GM18907 (cell line): ENCODE measurements around the gene PPP2R3B.
"Not testable (repeated sequence)": the region's sequence is repeated elsewhere in the genome, so short reads cannot be mapped to it uniquely, and the experiment has no call there.

Experiments
- ATAC-seq: cut with Tn5 transposase; IDR thresholded peaks from one replicate; pipeline ENCODE4 v1.9.1; 2021; ENCODE audit warnings: mild to moderate bottlenecking, moderate library complexity; ENCODE audit not compliant: unreplicated experiment

Gene PPP2R3B

DNA sequence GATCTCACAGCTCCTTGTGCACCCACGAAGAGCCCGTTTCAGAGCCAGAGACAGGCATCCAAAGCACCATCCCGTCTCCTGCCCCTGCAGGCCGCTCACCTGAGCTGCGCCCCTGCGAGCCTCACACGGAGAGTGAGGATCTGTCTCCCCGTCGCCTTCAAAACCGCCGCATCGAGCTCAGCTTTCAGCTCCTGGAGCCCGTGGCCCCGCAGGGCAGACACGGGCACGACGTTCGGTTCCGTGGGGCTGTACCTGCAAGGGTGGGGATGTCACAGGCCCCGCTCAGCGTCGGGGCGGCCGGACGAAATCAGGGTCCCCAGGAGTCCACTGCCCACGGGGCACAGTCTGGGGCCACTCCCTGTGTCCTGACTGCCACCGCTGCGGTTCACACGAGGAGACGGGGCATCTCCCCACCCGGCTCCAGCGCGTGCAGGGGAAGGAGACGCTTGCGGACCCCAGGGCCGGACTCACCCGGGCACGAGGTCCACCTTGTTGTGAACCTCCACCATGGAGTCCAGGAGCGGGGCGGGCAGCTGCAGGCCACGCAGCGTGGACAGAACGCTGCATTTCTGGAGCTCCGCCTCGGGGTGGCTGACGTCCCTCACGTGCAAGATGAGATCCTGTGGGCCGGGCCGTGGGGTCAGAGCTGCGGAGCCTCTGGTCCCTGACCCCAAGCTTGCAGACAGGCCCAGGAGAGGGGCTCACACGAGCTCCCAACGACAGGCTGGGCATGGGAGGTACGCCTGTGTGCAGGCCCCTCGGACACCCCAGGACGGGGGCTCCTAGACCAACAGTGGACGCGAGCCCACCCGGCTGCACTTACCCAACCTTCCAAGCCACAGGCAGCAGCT lies 79.2 kb downstream of the PPP2R3B start:
- ATAC-seq, result no peak

- ATAC-seq, result not testable (repeated sequence)
Observed at GRCh38 chrX:306614-307251, 80.0 kb downstream of the PPP2R3B start.

- ATAC-seq, result not testable (repeated sequence)
Observed at GRCh38 chrX:305781-306613, 80.7 kb downstream of the PPP2R3B start.

DNA sequence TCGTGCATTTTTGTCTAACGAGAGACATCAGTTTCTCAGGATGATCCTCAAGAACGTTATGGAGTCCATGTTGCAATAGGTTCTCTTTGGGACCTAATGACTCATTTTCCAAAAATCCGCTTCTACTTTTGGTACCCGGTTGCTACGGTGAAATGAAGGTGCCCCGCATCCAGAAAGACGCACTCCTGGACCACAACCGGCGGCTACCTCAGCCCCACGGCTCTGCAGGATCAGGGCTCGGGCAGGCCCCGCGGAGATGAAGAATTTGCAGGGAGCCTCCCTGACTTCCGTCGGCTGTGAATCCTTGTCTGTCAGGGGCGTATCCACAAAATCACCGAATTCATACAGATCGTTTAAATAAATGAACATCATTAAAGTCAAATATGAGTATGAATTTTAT lies 83.7 kb downstream of the PPP2R3B start:
- ATAC-seq, result no peak

DNA sequence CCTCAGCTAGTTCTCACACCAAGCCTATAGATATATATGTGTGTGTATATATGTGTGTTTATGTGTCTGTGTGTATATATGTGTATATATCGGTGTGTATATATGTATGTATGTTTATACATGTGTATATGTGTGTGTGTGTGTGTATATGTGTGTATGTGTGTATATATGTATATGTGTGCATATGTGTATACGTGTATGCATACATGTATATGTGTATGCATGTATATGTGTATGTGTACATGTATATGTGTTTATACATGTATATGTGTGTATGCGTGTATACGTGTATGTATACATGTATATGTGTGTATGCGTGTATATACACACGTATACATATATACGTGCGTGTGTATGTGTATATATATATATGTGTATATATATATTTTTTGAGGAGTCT lies 86.4 kb downstream of the PPP2R3B start:
- ATAC-seq, result no peak

- ATAC-seq, result no peak
Observed at GRCh38 chrX:298993-299392, 87.7 kb downstream of the PPP2R3B start.

DNA sequence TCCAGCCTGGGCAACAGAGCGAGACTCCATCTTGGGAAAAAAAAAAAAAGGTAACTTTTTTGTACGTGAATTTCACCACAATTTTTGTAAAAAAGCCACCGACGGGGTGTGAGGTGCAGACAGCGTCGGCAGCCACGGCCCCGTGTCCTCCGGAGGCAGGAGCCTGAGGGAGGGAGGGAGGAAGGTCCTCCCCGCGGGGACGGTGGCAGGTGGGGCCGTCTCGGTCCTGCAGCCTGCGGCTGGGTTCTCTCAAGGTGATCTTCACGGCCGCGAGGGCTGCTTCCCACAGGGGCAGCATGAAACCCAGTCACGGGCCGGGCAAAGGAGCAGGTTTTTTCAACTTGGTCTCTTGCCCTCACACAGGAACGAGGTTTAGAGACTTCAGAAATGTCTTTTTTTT lies 91.6 kb downstream of the PPP2R3B start:
- ATAC-seq, result no peak

DNA sequence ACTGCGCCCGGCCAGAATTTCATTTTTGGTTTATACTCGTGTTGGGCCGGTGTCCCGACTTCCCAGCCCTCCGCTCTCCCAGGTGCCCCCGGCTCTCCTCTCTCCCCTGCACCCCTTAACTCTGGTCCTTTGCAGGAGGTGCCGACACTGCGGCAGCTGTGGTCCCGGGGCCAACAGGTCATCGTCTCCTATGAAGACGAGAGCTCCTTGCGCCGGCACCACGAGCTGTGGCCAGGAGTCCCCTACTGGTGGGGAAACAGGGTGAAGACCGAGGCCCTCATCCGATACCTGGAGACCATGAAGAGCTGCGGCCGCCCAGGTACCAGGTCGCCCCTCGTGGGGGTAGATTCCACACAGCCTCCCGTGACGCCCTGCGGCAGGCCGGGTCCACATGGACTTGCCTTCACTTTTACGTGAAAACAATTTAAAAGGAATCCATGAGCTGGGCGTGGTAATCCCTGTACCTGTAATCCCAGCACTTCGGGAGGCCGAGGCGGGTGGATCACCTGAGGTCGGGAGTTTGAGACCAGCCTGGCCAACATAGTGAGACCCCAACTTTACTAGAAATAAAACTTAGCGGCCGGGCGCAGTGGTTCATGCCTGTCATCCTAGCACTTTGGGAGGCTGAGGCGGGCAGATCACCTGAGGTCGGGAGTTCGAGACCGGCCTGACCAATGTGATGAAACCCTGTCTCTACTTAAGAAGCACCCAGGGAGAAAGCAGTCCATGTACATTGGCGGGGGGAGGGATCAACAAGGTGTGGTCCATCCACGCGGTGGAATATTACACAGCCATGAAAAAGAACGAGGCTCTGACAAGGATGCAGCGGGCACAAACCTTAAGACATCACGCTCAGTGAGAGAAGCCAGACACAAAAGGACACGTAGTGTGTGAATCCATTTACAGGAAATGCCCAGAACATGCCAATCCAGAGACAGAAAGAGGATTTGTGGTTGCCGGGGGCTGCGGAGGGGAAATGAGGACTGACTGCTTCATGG lies 93.5 kb downstream of the PPP2R3B start:
- no peak for ATAC-seq

GRCh38 chrX:291411-291901 lies 95.3 kb downstream of the PPP2R3B start:
- no peak for ATAC-seq

DNA sequence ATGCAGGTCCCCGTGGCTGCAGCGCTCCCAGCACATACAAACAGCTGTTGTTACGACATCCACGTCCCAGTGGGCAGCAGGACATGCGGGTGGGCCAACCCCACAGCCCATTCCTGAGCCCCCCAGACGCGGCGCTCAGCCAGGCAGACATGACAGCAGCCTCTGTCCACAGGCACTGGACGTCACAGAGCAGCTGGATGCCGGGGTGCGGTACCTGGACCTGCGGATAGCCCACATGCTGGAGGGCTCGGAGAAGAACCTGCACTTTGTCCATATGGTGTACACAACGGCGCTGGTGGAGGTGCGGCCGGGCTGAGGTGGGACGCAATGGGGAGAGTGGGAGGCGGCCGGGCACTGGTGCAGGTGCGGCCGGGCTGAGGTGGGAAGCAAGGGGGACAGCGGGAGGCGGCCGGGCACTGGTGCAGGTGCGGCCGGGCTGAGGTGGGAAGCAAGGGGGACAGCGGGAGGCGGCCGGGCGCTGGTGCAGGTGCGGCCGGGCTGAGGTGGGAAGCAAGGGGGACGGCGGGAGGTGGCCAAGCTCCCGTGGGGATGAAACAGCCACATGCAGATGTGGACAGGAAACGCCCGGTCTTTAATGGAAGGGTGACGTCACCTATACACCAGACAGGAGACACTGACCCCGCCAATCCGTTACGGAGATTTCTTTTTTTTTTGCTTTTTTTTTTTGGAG lies 96.1 kb downstream of the PPP2R3B start:
- no peak for ATAC-seq

GRCh38 chrX:288561-288991 lies 98.1 kb downstream of the PPP2R3B start:
- no peak for ATAC-seq

GRCh38 chrX:287670-288069 lies 99.0 kb downstream of the PPP2R3B start:
- ATAC-seq, result no peak

GRCh38 chrX:285076-285677 lies 101.5 kb downstream of the PPP2R3B start:
- no peak for ATAC-seq
